Activated naive CD4-positive, alpha-beta T cell (primary cell): ENCODE measurements around the gene TPD52L2.

Source experiments
- DNase-seq, 4 experiments: peaks; one replicate each; lab custom pipeline; 2025; lab: John Stamatoyannopoulos, UW

Gene TPD52L2

GRCh38 chr20:63932606-63933160, 67.6 kb downstream of the TPD52L2 start:
- DNase-seq: no peak

GRCh38 chr20:63933646-63934045, 68.6 kb downstream of the TPD52L2 start:
- no peak for DNase-seq

DNA sequence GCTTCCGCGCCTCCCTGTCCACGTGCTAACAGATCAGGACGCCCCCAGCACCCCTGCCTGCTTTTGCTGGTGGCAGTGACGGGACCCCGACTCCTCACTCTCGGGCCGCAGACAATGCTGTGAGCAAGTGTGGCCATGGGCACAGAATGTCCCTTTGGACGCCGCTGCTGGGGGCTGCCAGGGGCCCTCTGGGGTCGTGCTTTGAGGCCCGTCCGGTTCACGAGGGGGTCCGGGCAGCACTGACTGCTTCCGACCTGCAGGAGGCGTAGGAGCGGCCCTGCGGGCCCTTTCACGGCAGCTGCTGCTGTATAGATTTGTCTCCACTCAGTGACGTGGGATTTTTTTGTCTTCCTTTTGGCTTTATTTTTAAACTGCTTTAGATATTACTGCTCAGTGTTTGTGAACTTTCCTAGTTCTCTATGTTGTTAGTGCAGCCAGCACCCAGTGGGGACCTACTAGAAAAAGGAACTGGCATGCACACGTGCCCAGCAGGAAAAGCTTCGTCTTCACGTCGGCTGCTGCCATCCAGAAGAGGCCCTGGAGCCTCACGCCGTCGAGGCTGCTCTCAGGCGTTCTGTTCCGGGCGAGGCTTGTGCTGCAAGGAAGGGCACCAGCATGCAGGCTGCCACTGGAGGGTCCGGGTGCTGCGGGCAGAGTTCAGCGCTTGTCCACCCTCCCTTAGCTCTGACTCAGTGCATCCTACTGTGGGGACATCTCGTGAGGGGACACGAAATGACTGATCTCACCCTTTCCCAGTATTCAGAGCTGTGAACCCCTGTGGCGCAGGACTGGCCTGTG, 69.4 kb downstream of the TPD52L2 start:
- no peak for DNase-seq

GRCh38 chr20:63935447-63935846, 70.4 kb downstream of the TPD52L2 start:
- no peak for DNase-seq

GRCh38 chr20:63937596-63937995, 72.5 kb downstream of the TPD52L2 start:
- DNase-seq: no peak

- DNase-seq: no peak
Measured at GRCh38 chr20:63939061-63939935, 74.2 kb downstream of the TPD52L2 start.

- no peak for DNase-seq
Measured at GRCh38 chr20:63940071-63940471, 75.0 kb downstream of the TPD52L2 start.

- DNase-seq: no peak
Measured at GRCh38 chr20:63940472-63941266, 75.6 kb downstream of the TPD52L2 start.
